Measurements from ENCODE around the gene HOXD10.

HOXD10 gene

GRCh38 chr2:176082824-176083751 is 33.5 kb upstream of the HOXD10 start:
- no peak for DNase-seq

GRCh38 chr2:176083796-176084261 is 32.7 kb upstream of the HOXD10 start, which contains the start of gene EVX2:
Gene EVX2, minus strand, starts transcription at chr2:176083962. Its CDS starts 186 bp downstream, at chr2:176083776.
- DNase-seq = no peak

GRCh38 chr2:176084611-176085119 is 31.9 kb upstream of the HOXD10 start:
- DNase-seq = no peak

- DNase-seq = no peak
Observed at GRCh38 chr2:176085120-176085788, 31.3 kb upstream of the HOXD10 start.

- DNase-seq = no peak
Observed at GRCh38 chr2:176085861-176086771, 30.5 kb upstream of the HOXD10 start.

- no peak for DNase-seq
Observed at GRCh38 chr2:176087330-176088047, 29.1 kb upstream of the HOXD10 start.

- no peak for DNase-seq
Observed at GRCh38 chr2:176088048-176088936, 28.3 kb upstream of the HOXD10 start.

GRCh38 chr2:176088937-176089842 is 27.4 kb upstream of the HOXD10 start:
- no peak for DNase-seq

- DNase-seq = no peak
Observed at GRCh38 chr2:176089843-176090395, 26.7 kb upstream of the HOXD10 start.

GRCh38 chr2:176090862-176091261 is 25.7 kb upstream of the HOXD10 start:
- no peak for DNase-seq

- DNase-seq = no peak
Observed at GRCh38 chr2:176091329-176092258, 25.0 kb upstream of the HOXD10 start.

- DNase-seq = no peak
Observed at GRCh38 chr2:176092270-176093144, 24.1 kb upstream of the HOXD10 start, which contains the start of gene HOXD13. Gene HOXD13, plus strand, starts transcription at chr2:176092721. Its CDS starts 170 bp downstream, at chr2:176092891.

GRCh38 chr2:176093145-176093897 is 23.3 kb upstream of the HOXD10 start:
- DNase-seq = no peak

- DNase-seq = no peak
Observed at GRCh38 chr2:176093898-176094249, 22.7 kb upstream of the HOXD10 start.

- no peak for DNase-seq
Observed at GRCh38 chr2:176094349-176094748, 22.2 kb upstream of the HOXD10 start.

- no peak for DNase-seq
Observed at GRCh38 chr2:176095421-176095820, 21.2 kb upstream of the HOXD10 start.
